Hindlimb muscle (tissue), 1 donor: ENCODE measurements around the gene PPP1R3F. TPM values are rescaled to one million over a fixed set of nuclear protein-coding genes. Genes with fewer than 3 reads are reported as not detected.
"Not testable (repeated sequence)": the region's sequence is repeated elsewhere in the genome, so short reads cannot be mapped to it uniquely, and the experiment has no call there.

Source experiments
- DNase-seq: peaks from one replicate; pipeline ENCODE4 v3.0.0-alpha.2; 2013
- polyA plus RNA-seq: library from polyadenylated mRNA; unstranded; fragments of 120-200 nt; gene quantifications from one replicate; pipeline ENCODE4 v1.2.1, GENCODE V29; 2013; ENCODE audit not compliant: insufficient read length

The PPP1R3F gene
- polyA plus RNA-seq, 1 donor, result 10.2 TPM

DNA sequence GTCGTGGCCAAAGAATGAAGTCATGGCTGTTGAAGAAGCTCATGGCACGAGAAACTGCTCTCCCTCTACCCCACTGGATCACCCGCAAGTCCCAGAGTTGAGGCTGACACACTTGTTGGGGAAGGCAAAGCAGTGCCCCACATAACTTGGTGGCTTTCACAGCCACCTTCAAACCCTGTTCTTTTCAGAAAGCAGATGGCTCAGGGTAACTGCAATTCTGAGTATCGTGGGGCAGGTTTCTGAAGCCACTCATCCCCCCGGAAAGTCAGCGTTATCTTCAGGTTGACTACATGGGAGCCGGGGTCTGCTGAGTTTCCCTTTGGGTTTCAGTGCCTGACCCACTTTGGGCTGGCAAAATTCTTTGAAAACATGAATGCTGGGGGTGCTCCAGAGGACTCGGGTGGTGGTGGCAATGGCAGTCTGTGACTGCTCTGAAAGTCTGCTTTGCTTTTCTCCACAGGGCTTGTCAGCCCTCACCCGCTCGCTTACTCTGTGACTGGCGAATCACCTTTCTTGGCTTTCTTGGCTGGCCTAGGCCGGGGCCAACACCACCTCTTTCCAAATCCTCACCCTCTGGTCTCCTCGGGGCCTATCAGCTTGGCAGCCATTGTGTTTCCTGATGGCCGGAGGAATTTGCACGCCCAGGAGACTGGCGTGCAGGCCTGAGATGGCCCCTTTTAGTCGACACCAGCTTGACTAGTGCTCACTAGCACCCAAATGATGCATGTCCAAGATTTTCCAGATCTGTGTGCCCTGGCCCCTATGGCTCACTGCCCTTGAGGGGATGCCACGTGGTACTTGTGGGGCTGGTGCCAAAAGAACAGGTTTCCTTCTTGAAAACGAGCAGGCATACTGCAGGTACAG lies 7.3 kb downstream of the PPP1R3F start:
- DNase-seq, result no peak

DNA sequence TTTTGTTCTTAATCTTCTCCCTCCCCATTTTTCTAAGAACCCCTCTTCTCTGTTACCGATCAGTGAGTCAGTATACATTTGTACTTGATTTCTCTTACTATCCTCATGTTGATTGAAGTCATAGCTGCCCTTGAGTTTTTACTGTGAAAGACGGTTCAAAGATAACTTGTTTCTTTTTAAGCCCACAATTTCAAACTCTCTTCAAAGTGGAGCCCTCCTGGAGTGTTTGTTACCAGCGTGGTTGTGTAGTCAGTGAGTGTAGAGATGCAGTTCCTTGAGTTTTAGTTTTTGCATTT lies 7.9 kb downstream of the PPP1R3F start:
- DNase-seq, result no peak

DNA sequence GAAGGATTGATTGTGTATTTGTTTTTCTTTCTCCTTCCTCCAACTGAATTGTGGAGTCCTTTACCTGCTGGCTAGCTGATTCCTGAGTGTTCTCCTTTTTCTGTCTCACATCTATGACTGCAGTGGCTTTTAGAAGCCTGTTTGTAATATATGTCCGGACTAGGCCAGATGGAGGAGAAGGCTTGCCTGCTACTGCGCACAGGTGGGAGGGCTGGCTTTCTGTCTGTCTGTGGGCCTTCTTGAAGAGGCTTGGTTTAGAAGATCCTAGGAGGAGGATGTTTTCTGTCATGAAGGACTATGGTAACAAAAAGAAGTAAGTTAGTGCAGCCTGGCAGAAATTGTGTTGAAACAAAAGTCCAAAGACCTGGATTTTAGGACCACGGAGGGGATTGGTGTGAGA lies 8.5 kb downstream of the PPP1R3F start:
- DNase-seq, result no peak

DNA sequence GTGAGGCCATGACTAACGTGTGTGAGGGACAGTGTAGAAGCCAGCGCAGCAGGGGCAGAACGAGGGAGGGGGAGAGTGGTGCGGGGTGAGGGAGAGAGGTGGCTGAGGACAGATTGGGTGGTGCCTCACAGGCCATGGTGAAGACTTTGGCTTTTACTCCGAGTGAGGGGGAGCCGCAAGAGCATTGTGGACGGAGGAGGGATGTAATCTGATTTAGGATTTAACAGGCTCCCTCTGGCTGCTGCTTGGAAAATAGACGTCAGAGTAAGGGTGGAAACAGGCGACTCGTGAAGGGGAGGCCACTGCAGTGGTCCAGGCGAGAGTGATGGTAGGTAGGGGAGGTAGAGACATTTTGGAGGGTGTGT lies 13.0 kb downstream of the PPP1R3F start:
- DNase-seq, result no peak

DNA sequence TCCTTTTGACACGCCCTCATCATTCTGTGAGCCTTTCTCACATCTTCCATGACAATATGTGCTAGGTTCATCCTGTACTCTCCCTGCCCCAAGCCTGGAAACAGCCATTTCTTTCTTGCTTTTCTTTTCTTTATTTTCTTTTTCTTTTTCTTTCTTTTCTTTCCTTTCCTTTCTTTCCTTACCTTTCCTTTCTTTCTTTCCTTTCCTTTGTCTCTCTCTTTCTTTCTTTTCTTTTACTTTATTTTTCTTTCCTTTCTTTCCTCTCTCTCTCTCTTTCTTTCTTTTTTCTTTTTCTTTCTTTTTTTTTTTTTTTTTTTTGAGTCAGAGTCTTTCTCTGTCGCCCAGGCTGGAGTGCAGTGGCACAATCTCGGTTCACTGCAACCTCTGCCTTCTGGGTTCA lies 14.6 kb downstream of the PPP1R3F start:
- no peak for DNase-seq

DNA sequence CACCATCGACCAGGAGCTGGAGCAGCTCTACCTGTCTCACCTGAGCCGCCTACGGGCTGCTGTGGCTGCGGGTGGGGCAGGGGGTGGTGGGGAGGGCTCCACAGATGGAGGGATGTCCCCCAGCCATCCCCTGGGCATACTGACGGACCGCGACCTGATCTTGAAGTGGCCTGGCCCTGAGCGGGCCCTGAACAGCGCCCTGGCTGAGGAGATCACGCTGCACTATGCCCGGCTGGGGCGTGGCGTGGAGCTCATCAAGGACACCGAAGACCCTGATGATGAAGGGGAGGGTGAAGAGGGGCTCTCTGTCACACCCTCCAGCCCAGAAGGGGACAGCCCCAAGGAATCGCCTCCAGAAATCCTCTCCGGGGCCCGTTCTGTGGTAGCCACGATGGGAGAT lies 16.5 kb downstream of the PPP1R3F start:
- no peak for DNase-seq

DNA sequence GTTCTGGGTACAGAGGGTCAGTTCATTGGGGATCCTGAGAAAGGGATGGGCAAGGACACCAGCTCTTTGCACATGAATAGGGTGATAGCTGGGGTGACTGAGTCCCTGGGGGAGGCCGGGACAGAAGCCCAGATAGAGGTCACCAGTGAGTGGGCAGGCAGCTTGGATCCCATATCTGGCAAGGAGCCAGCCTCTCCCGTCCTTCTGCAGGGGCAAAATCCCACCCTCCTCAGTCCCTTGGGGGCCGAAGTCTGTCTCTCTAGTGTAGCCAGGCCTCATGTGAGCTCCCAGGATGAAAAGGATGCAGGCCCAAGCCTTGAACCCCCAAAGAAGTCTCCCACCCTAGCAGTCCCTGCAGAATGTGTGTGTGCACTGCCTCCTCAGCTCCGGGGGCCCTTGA lies 17.0 kb downstream of the PPP1R3F start:
- DNase-seq, result no peak

DNA sequence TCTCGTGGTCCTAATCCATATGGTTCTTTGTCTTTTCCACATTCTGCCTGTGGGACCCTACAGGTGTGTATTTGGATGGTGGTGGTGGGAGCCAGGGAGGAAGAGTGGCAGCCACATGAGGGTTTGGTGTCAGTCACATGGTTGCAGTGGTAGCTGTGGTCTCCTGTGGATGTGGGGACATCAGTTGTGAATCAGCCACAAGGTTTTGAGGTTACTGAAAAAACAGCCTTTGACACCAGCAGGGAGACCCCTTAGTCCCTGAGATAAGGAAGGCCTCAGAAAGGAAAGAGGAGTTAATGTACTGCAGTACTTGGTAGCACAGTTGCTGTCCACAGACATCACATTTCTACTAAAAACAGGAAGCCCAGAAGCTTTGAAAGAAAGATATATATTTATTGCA lies 18.1 kb downstream of the PPP1R3F start:
- DNase-seq, result no peak

DNA sequence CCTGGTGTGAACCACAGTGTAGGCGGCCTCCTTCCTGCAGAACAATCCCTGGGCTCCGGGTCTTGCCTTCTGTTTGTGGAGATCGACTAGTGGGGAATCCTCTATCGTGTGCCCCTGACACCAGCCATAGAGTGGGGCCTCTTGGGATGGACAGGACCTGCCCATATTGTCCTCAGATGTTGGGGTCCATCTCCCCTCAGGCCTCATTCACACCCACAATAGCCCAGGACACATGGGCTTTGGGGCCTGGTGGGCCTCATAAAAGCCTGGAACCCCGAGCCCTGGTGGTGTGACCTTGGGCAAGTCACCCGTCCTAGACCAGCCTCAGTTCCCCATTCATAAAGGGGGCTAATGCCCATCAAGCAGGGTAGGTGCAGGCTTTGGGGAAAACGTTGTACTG lies 20.6 kb downstream of the PPP1R3F start:
- no peak for DNase-seq

DNA sequence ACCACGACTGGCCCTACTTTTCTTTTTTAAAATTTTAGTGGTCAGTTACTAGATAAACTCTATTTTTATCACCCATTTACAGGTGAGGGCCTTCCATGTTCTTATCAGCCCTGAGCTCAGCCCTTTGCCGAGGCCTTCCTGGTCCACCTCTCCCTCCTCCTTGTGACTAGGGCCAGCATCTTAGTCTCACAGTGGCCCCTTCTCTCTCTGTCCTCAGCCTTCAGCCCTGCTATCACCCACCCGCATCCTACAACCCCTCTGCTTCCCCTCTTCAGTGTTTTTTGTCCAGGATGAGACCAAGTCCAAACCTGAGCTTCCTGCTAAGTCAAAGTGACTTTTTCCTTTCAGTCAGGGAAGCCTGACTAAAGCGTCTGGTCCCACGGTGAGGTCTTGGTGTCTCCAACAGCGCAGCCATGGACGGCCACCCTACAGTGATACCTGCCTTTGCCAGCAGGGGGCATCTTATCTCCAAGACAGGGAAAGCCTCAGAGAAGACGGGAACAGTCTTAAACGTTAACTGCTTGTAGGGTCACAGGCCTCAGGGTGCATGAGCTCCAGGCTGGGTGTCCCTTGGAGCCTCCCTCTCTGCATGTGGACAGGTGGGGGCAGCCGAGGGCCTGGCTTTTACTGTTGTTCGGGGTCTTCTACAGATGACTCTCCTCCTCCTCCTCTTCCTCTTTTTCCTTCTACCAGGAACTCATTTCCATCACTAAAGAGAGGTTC lies 22.2 kb downstream of the PPP1R3F start:
- no peak for DNase-seq

DNA sequence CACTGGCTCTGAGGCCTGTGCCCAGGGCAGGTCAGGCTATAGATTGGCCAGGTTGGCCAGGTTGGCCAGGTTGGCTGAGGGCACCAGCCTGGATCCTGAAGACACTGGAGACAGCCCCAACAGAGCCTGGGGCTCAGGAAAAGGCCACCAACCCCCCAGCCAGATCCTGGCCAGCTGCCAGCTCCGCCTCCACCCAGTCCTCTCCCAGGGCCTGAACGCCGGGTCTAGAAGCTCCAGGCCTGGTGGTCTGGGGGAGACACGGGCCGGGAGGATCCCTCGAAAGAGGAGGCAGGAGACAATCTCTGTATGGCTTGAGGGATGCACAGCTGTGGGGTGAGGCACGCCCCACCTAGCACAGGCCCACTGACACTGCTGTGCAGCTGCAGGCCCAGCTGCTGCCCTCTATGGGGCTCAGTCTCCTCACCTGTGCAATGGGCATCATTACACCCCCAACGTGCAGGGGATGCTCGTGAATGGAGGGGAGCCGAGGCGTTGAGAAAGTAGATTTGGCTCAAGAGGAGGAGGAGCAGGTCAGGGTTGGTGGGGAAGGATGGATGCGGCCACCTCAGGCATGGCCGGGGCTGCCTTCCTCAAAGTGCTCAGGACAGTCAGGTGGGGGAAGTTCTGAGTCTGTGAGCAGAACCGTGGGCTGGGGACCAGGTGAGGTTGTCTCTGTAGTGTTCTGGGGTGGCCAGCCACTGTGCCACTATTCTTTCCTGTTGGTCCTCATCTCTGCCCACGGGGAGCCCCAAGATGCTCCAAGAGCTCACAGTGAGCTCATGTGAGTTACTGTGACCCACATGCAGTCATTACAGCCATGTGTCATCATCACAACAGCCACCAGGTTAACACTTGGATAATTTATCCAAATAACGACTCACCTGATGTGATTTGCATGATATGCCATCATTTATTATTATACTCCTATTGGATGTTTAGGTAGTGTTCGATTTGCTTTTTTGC lies 23.1 kb downstream of the PPP1R3F start:
- DNase-seq, result no peak

DNA sequence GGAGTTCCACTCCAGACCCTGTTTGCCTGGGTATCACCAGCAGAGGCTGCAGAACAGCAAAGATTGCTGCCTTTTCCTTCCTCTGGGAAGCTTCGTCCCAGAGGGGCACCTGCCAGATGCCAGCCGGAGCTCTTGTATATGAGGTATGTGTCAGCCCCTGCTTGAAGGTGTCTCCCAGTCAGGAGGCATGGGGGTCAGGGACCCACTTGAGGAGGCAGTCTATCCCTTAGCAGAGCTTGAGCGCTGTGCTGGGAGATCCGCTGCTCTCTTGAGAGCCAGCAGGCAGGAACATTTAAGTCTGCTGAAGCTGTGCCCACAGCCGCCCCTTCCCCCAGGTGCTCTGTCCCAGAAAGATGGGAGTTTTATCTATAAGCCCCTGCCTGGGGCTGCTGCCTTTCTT lies 29.7 kb downstream of the PPP1R3F start:
- DNase-seq, result not testable (repeated sequence)

DNA sequence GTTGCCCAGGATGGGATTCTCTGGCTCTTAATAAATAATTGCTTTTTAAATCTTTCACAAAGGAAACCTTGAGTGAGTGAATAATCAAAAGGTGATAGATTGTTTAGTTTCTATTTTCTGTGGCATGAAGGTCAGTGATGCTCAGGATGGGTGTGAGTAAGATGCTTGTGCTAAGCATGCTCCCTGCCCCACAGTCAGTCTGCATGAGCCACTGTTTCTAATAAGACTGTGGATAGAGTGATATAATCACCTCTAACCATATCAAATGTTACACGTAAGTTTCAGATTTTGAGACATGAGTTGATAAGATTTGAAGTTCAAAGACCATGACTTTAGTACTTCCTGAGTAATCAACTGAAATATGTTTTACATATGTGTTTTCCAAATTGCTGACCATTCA lies 31.1 kb downstream of the PPP1R3F start:
- no peak for DNase-seq

DNA sequence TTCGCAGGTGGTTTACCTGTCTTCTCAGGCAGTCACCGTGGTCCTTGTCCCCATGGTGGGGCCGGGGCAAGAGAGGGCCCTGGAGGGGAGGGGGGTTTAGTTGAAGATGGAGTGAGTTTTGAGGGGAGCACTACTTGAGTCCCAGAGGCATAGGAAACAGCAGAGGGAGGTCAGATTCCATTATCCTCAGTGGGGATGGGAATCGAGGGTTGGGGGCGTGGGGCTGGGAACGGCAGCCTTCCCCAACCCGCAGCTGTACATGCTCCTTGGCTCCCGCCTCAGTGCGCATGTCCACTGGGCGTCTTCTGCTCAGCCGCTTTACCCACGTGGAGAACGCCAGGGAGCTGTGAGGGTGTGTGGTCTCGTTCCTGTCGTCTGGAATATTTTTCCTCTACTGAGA lies 33.8 kb downstream of the PPP1R3F start, which contains the start of gene GAGE10:
TSS of gene GAGE10 (plus strand) at position 301 of the 400 bp plus-strand sequence. CDS start 1,214 bp downstream, outside the sequence.
- DNase-seq, result no peak

DNA sequence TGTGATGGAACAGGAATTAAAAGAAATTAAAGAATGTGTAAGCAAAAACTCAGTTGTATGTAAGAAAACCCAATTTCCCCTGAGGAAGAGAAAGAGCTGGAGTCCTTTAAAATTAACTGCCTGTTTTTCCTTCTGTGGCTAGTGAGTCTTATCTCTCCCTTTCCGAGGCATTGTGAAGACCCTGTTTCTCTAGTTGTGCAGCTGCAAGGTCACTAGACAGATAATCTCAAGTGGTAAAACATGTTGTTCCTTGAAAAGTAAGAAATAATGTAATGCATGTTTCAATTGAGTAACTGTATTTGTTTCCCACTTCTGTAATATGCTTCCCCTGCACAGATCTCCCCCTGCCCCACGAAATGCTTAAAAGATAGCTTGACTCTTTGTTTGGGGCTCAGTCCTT lies 38.2 kb downstream of the PPP1R3F start:
- DNase-seq, result not testable (repeated sequence)

DNA sequence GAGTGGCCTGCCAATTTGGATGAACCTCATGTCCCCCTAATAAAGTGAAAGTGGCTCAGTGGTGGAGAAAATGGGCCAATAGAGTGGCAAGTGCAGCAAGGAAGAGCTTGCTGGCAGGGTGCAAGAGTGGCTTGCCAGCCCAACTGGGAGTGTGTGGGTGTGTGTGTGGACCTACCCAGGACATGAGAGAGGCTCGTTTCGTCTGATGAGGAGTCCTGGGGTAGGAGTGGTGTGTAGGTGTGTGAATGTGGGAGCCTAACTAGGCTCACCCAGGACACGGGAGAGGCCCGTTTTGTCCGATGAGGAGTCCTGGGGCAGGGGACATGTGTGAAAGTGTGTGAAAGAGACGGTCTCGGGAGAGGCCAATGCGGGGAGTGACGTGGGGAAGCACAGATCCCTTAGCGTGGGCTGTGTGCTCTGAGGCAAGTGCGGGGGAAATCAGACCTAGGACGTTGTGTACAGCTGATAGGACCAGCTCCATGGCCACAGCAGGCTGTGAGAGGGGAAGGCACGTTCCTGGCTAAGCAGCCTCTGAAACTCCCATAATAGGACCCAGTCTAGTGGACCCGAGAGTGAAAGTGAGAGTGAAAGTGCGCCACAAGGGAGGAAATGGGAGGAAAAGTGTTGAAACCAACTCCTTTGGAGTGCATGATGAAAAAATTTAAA lies 39.1 kb downstream of the PPP1R3F start:
- no peak for DNase-seq

DNA sequence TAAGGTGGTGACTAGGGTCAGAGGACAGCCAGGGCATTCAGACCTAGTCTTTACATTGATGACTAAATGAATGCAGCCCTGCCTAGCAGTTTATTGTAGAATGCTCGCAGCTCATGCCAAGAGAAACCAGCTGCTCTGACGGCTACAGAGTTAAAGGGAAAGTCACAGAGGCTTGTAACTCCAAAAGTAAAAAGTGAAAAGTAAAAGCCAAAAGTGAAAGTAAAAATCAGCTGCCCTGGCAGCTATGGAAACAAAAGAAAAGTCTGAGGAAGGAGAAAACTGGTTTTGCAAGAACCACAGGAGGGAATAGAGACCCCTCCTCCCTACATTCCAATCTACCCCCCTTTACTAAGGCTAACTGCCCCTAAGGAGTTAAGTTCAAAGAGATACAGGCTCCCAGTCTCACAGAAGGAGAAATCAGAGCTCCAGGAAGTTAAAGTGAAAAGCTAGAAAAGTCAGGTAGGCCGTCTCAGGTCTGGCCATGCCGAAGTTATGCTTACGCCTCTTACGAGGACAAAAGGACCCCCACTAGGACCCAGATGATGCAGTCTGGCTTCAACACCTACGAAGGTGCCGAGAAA lies 39.9 kb downstream of the PPP1R3F start:
- DNase-seq, result no peak

DNA sequence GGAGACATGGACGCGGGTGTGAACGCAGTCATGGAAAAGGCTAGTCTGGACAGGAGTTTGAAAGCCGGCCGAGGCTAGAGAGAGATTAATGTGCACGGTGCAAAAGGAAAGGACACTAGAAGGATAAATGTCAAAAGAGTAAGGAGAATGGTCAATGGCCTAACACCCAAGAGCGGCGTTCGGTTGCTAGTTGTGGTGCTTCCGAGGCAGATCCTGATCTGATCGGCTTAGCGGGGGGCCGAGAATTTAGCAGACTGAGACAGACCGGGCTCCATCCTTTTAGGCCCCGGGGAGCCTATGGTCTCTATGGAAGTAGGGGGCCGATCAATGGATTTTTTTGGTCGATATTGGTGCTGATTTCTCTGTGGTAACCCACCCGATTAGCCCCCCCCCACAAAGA lies 40.8 kb downstream of the PPP1R3F start:
- no peak for DNase-seq

DNA sequence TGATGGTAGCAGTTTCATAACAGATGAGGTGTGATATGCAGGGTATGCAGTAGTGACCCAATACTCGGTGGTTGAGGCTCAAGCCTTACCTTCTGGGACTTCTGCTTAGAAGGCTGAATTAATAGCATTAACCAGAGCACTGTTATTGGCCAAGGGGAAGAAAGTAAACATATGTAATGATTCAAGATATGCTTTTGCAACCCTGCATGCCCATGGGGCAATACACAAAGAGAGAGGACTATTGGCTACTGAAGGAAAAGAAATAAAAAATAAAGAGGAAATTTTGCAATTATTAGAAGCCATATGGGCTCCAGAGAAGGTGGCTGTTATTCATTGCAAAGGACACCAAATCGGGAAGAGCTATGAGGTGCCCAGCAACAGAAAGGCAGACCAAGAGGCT lies 42.6 kb downstream of the PPP1R3F start:
- DNase-seq, result no peak

DNA sequence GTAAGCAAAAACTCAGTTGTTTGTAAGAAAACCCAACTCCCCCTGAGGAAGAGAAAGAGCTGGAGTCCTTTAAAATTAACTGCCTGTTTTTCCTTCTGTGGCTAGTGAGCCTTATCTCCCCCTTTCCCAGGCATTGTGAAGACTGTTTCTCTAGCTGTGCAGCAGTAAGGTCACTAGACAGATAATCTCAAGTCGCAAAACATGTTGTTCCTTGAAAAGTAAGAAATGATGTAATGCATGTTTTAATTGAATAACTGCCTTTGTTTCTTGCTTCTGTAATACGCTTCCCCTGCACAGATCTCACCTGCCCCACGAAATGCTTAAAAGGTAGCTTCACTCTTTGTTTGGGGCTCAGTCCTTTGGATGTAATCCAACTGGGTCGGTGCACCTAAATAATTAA lies 46.5 kb downstream of the PPP1R3F start:
- DNase-seq, result no peak

DNA sequence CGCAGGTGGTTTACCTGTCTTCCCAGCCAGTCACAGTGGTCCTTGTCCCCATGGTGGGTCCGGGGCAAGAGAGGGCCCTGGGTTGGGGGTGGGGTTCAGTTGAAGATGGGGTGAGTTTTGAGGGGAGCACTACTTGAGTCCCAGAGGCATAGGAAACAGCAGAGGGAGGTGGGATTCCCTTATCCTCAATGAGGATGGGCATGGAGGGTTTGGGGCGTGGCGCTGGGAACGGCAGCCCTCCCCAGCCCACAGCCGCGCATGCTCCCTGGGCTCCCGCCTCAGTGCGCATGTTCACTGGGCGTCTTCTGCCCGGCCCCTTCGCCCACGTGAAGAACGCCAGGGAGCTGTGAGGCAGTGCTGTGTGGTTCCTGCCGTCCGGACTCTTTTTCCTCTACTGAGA lies 52.1 kb downstream of the PPP1R3F start, which contains the start of gene GAGE12J:
TSS of gene GAGE12J (plus strand) at position 301 of the 400 bp plus-strand sequence. CDS start 1,157 bp downstream, outside the sequence.
- DNase-seq, result not testable (repeated sequence)

DNA sequence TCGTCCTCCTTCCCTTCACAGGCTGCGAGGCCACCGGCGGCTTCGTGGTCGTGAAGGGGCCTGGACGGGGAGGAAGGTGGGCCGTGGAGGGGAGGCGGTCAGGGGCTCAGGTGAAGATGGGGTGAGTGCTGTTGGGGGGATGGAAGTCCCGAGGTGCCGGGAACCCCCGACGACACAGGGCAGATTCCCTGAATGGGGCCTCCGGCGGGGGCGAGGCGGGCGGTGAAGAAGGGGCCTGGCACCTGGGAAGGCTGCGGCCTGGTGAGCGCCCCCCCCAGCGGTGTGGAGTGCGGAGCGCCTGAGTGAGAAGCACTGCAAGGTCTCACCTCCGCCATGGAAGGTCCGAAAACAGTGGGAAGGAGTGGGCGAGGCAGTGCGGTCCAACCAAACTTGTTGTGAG lies 52.7 kb downstream of the PPP1R3F start:
- not testable (repeated sequence) for DNase-seq
